H1 (cell line): ENCODE measurements around the gene PKM. TPM values are rescaled to one million over a fixed set of nuclear protein-coding genes. Genes with fewer than 3 reads are reported as not detected.

Experiments used
- CTCF ChIA-PET: fragments of 300-600 bp; sonication (Branson Sonifier 250); formaldehyde crosslinking; loops from one replicate; lab custom pipeline; 2021; ENCODE audit not compliant: partially characterized antibody; lab: Charles Lee
- POLR2A ChIA-PET: fragments of 300-600 bp; sonication (Branson Sonifier 250); formaldehyde crosslinking; loops from one replicate; lab custom pipeline; 2021; ENCODE audit warnings: inconsistent platforms; ENCODE audit not compliant: partially characterized antibody; lab: Charles Lee
- DNase-seq, 2 experiments: peaks; one replicate each; pipeline versions ENCODE4 v3.0.0 to v3.0.0-alpha.2; 2010 to 2022; ENCODE audit warnings: low spot score in 2 of 2, low read depth in 1 of 2, mixed read lengths in 1 of 2
- FAIRE-seq: peaks from 2 replicates; lab custom pipeline; 2011; peaks lifted over from hg19 to GRCh38; lab: Jason Lieb, UNC
- H2AFZ ChIP-seq: 2 replicates; pipeline ENCODE4 v1.8.1; 2012; ENCODE audit warnings: low read length, inconsistent platforms
- H2AK5ac ChIP-seq: 2 replicates; pipeline ENCODE4 v1.6.1; 2013; ENCODE audit warnings: low read depth, low read length
- H2BK120ac ChIP-seq: replicated peaks from 2 replicates; pipeline ENCODE3; 2013; ENCODE audit warnings: low read depth, low read length, inconsistent platforms
- H2BK12ac ChIP-seq: 2 replicates; pipeline ENCODE4 v1.6.1; 2013; ENCODE audit warnings: low read depth, low read length
- H2BK15ac ChIP-seq: 2 replicates; pipeline ENCODE4 v1.6.1; 2013; ENCODE audit warnings: low read length
- H2BK20ac ChIP-seq: 2 replicates; pipeline ENCODE4 v1.6.1; 2013; ENCODE audit warnings: low read length
- H2BK5ac ChIP-seq: 2 replicates; pipeline ENCODE4 v1.6.1; 2013; ENCODE audit warnings: low read depth, low read length
- H3K14ac ChIP-seq: 2 replicates; pipeline ENCODE4 v1.6.1; 2013; ENCODE audit warnings: inconsistent platforms; ENCODE audit not compliant: insufficient read length
- H3K18ac ChIP-seq: 2 replicates; pipeline ENCODE4 v1.6.1; 2013; ENCODE audit warnings: low read length; ENCODE audit errors: extremely low read depth
- H3K23ac ChIP-seq: 2 replicates; pipeline ENCODE4 v1.6.1; 2013; ENCODE audit warnings: inconsistent platforms; ENCODE audit not compliant: insufficient read length
- H3K23me2 ChIP-seq: 2 replicates; pipeline ENCODE4 v1.6.1; 2013; ENCODE audit warnings: low read depth, low read length
- H3K27ac ChIP-seq: 2 replicates; pipeline ENCODE4 v1.6.1; 2011; ENCODE audit warnings: low read depth, low read length, inconsistent platforms
- H3K27me3 ChIP-seq, 4 experiments: replicated peaks in 1 of 4; 1 replicate in 1 of 4; 2 replicates in 3 of 4; pipeline versions ENCODE4 v1.6.1 to v1.8.1; 2011 to 2013; ENCODE audit warnings: low read length in 3 of 4, mild to moderate bottlenecking in 3 of 4, inconsistent platforms in 2 of 4, mixed read lengths in 2 of 4, moderate library complexity in 1 of 4; ENCODE audit not compliant: control insufficient read depth in 3 of 4, insufficient read depth in 3 of 4; ENCODE audit errors: extremely low read depth in 1 of 4
- H3K36me3 ChIP-seq, 4 experiments: 2 replicates each; pipeline versions ENCODE4 v1.6.1 to v1.8.1; 2011 to 2013; ENCODE audit warnings: mild to moderate bottlenecking in 4 of 4, low read length in 3 of 4, moderate library complexity in 2 of 4, control low read depth in 1 of 4, inconsistent platforms in 1 of 4; ENCODE audit not compliant: insufficient read depth in 4 of 4, control insufficient read depth in 2 of 4
- H3K4ac ChIP-seq: replicated peaks from 2 replicates; pipeline ENCODE3; 2013; ENCODE audit warnings: low read length, low read depth, mixed read lengths, inconsistent platforms; ENCODE audit not compliant: insufficient read length
- H3K4me1 ChIP-seq, 4 experiments: replicated peaks in 1 of 4; 1 replicate in 1 of 4; 2 replicates in 3 of 4; pipeline versions ENCODE4 v1.6.1 to v1.8.1; 2011 to 2013; ENCODE audit warnings: low read length in 3 of 4, inconsistent platforms in 2 of 4, mixed read lengths in 1 of 4; ENCODE audit not compliant: insufficient read depth in 4 of 4, control insufficient read depth in 3 of 4
- H3K4me2 ChIP-seq, 2 experiments: 2 replicates each; pipeline versions ENCODE4 v1.6.1 to v1.8.1; 2011 to 2013; ENCODE audit warnings: low read depth in 2 of 2, low read length in 2 of 2, control low read depth in 1 of 2, inconsistent platforms in 1 of 2, mild to moderate bottlenecking in 1 of 2; ENCODE audit not compliant: insufficient read depth in 1 of 2
- H3K4me3 ChIP-seq, 4 experiments: fragments of 200-600, 300-600 bp in 1 of 4; sonication (generic), shearing (Covaris generic), sonication (Bioruptor Twin) in 1 of 4; 2 replicates each; pipeline versions ENCODE4 v1.5.1 to v1.8.1; 2011 to 2016; ENCODE audit warnings: low read length in 4 of 4, low read depth in 3 of 4, control low read depth in 2 of 4, inconsistent platforms in 2 of 4, mild to moderate bottlenecking in 2 of 4, mixed read lengths in 1 of 4, moderate library complexity in 1 of 4; ENCODE audit not compliant: insufficient read depth in 2 of 4; ENCODE audit errors: extremely low read depth in 1 of 4
- H3K56ac ChIP-seq: replicated peaks from 2 replicates; pipeline ENCODE3; 2013; ENCODE audit warnings: low read depth, mild to moderate bottlenecking, mixed read lengths, low read length, inconsistent platforms; ENCODE audit not compliant: insufficient read length
- H3K79me1 ChIP-seq: 2 replicates; pipeline ENCODE4 v1.6.1; 2013; ENCODE audit warnings: low read depth, low read length, control low read depth
- H3K79me2 ChIP-seq, 2 experiments: 2 replicates each; pipeline versions ENCODE4 v1.6.1 to v1.8.1; 2012 to 2013; ENCODE audit warnings: low read length in 2 of 2, mild to moderate bottlenecking in 2 of 2, inconsistent platforms in 1 of 2; ENCODE audit not compliant: insufficient read depth in 2 of 2, control insufficient read depth in 1 of 2
- H3K9ac ChIP-seq, 4 experiments: replicated peaks in 1 of 4; 1 replicate in 1 of 4; 2 replicates in 3 of 4; pipeline versions ENCODE4 v1.6.1 to v1.8.1; 2011 to 2013; ENCODE audit warnings: low read depth in 3 of 4, low read length in 3 of 4, control low read depth in 2 of 4, mild to moderate bottlenecking in 2 of 4, moderate library complexity in 2 of 4, inconsistent platforms in 1 of 4; ENCODE audit errors: extremely low read depth in 1 of 4
- H3K9me3 ChIP-seq, 2 experiments: 2 replicates each; pipeline versions ENCODE4 v1.6.1 to v1.8.1; 2012 to 2013; ENCODE audit warnings: mild to moderate bottlenecking in 2 of 2, moderate library complexity in 2 of 2, control low read depth in 1 of 2, inconsistent platforms in 1 of 2, low read depth in 1 of 2, low read length in 1 of 2, mixed read lengths in 1 of 2; ENCODE audit not compliant: insufficient read depth in 2 of 2
- H4K20me1 ChIP-seq, 2 experiments: replicated peaks in 1 of 2; 2 replicates each; pipeline versions ENCODE3 to v1.8.1; 2011 to 2013; ENCODE audit warnings: inconsistent platforms in 2 of 2, low read length in 2 of 2, mild to moderate bottlenecking in 1 of 2; ENCODE audit not compliant: insufficient read depth in 2 of 2, control insufficient read depth in 1 of 2
- H4K5ac ChIP-seq: 2 replicates; pipeline ENCODE4 v1.6.1; 2013; ENCODE audit warnings: low read length, low read depth, mixed read lengths, inconsistent platforms; ENCODE audit not compliant: insufficient read length
- H4K8ac ChIP-seq: 2 replicates; pipeline ENCODE4 v1.8.0; 2013; ENCODE audit warnings: mild to moderate bottlenecking, moderate library complexity, low read length, inconsistent platforms; ENCODE audit not compliant: insufficient read depth; ENCODE audit errors: extremely low read depth
- H4K91ac ChIP-seq: replicated peaks from 2 replicates; pipeline ENCODE3; 2013; ENCODE audit warnings: low read length, mixed read lengths, inconsistent platforms; ENCODE audit not compliant: insufficient read length
- CBX8 ChIP-seq: fragments of 300-800, 300-1000 bp; sonication (generic); IDR thresholded peaks from 2 replicates; pipeline ENCODE4 v1.7.1; 2016; ENCODE audit warnings: low read depth, low read length, borderline replicate concordance
- CHD2 ChIP-seq: IDR thresholded peaks from 2 replicates; pipeline ENCODE4 v1.6.1; 2012; ENCODE audit warnings: low read length, improper control_type of control experiment
- CREB1 ChIP-seq: IDR thresholded peaks from 2 replicates; pipeline ENCODE4 v1.6.1; 2012; ENCODE audit warnings: inconsistent platforms
- EGR1 ChIP-seq: IDR thresholded peaks from 2 replicates; pipeline ENCODE4 v1.6.1; 2011; ENCODE audit warnings: low read depth, low read length, borderline replicate concordance
- HDAC6 ChIP-seq: IDR thresholded peaks from one replicate; pipeline ENCODE4 v1.7.1; 2012; ENCODE audit warnings: low read depth, mild to moderate bottlenecking, inconsistent platforms, low read length, moderate library complexity
- KDM4A ChIP-seq: IDR thresholded peaks from one replicate; pipeline ENCODE4 v1.7.1; 2012; ENCODE audit warnings: low read depth, mild to moderate bottlenecking, moderate library complexity, low read length, inconsistent platforms; ENCODE audit not compliant: severe bottlenecking
- MAFK ChIP-seq: IDR thresholded peaks from 2 replicates; pipeline ENCODE4 v1.6.1; 2012; ENCODE audit warnings: low read depth, mild to moderate bottlenecking, improper control_type of control experiment, low read length
- RNF2 ChIP-seq: fragments of 200-900, 300-1000 bp; sonication (generic); IDR thresholded peaks from 2 replicates; pipeline ENCODE4 v1.7.1; 2016; ENCODE audit warnings: borderline replicate concordance, low read depth, mild to moderate bottlenecking, antibody characterized with exemption, low read length; ENCODE audit not compliant: poor library complexity, severe bottlenecking; ENCODE audit errors: missing control alignments
- SP2 ChIP-seq: IDR thresholded peaks from 2 replicates; pipeline ENCODE4 v1.6.1; 2012; ENCODE audit warnings: mild to moderate bottlenecking, low read length, inconsistent platforms
- SRF ChIP-seq: IDR thresholded peaks from 2 replicates; pipeline ENCODE4 v1.6.1; 2011; ENCODE audit warnings: mild to moderate bottlenecking, low read depth, low read length, moderate library complexity
- TAF7 ChIP-seq: optimal IDR thresholded peaks from 2 replicates; pipeline ENCODE3; 2011; ENCODE audit warnings: low read depth, mild to moderate bottlenecking, inconsistent platforms, low read length, moderate library complexity, borderline replicate concordance
- YY1 ChIP-seq: IDR thresholded peaks from 2 replicates; pipeline ENCODE4 v1.6.1; 2011; ENCODE audit warnings: low read depth, mild to moderate bottlenecking, low read length
- ZNF274 ChIP-seq: IDR thresholded peaks from 2 replicates; pipeline ENCODE4 v1.7.0; 2012; ENCODE audit warnings: low read length, borderline replicate concordance; ENCODE audit errors: extremely low read depth
- WGBS, 2 experiments: shearing (Covaris generic) in 1 of 2; methylation state at CpG; one replicate each; pipeline versions ENCODE4 v1.1.6 to v1.1.7; 2013 to 2015; ENCODE audit warnings: low lambda C conversion rate in 2 of 2, mixed read lengths in 2 of 2, inconsistent platforms in 1 of 2, low coverage in 1 of 2, missing lambda C conversion rate in 1 of 2; ENCODE audit not compliant: insufficient replicate concordance in 2 of 2, insufficient coverage in 1 of 2, insufficient read length in 1 of 2; ENCODE audit errors: extremely low coverage in 1 of 2, missing lambda C conversion rate in 1 of 2; 5-methylcytosine and 5-hydroxymethylcytosine counted together
- polyA plus RNA-seq, 7 experiments: library from polyadenylated mRNA; depleted of rRNA in 3 of 7; stranded (reverse) in 5 of 7; unstranded in 2 of 7; fragments of >200 nt in 5 of 7; fragments of 200-250 nt in 2 of 7; gene quantifications; 1 replicate in 5 of 7; 2 replicates in 1 of 7; 4 replicates in 1 of 7; pipeline versions ENCODE4 v1.2.1 to v1.2.3, GENCODE V29; 2011 to 2013; ENCODE audit warnings: missing spikeins in 2 of 7, mixed read lengths in 2 of 7
- total RNA-seq: library from RNA; stranded (reverse); fragmentation: NEBNext Ultra II Directional; extraction: Animal tissue kit (Norgen Biotek cat#: 25700); gene quantifications from 2 replicates; pipeline ENCODE4 v1.2.1, GENCODE V29; 2021
- TF ChIP-seq, protein P1 (sequence below): IDR thresholded peaks from 2 replicates; pipeline ENCODE4 v1.6.1; 2012; ENCODE audit warnings: inconsistent platforms

PKM gene
- total and polyA plus RNA-seq, 2 of the 8 experiments (the other 6 are each of a cell fraction or from before 2014, with no cell fraction given), result 780 to 856 TPM

DNA sequence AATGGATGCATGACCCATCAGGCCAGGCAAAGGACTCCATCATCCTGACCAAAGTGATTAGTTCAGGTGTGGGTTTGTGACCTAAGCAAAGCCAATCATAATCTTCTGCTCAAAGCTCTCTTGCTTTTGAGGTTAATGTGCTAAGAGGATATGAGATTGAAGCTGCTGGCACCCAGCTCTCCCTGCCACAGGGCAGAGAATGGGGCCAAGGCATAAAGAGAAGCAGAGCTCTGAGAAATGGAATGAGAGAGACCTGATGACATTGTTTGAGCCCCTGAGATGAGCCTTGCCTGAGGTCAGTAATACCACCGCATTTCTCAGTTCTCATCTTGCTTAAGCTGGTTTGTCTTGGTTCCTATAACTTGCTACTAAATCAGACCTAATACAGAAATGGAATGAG is 47.7 kb upstream of the PKM start:
- no peaks in the 10 kb centered on the region for H4K20me1 ChIP-seq
- DNase-seq, result no peak
- no peak overlapping the region for H2BK20ac ChIP-seq
- no peak overlapping the region for H2BK15ac ChIP-seq
- FAIRE-seq, result no peak
- TF ChIP-seq SP2 (no peak), KDM4A (no peak), TAF7 (no peak), RNF2 (no peak), MAFK (no peak), HDAC6 (no peak), YY1 (no peak), ZNF274 (no peak), SRF (no peak), EGR1 (no peak), CREB1 (no peak), CBX8 (no peak), CHD2 (no peak)
- TF ChIP-seq, protein P1, sequence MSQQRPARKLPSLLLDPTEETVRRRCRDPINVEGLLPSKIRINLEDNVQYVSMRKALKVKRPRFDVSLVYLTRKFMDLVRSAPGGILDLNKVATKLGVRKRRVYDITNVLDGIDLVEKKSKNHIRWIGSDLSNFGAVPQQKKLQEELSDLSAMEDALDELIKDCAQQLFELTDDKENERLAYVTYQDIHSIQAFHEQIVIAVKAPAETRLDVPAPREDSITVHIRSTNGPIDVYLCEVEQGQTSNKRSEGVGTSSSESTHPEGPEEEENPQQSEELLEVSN, result no peak
- TF ChIP-seq, all 59 proteins: peak for 0
- Histone ChIP-seq H3K4ac (no peak overlapping the region), H3K79me1 (no peaks in the 10 kb centered on the region), H3K14ac (no peak overlapping the region), H2BK12ac (no peak overlapping the region), H3K27ac (no peak overlapping the region), H4K91ac (no peak overlapping the region), H3K9me3 (no peaks in the 10 kb centered on the region), H3K4me3 (no peak overlapping the region), H3K56ac (no peak overlapping the region), H2BK120ac (no peak overlapping the region), H3K79me2 (no peaks in the 10 kb centered on the region), H2BK5ac (no peak overlapping the region), H3K4me1 (no peaks in the 10 kb centered on the region), H3K4me2 (no peak overlapping the region), H2AFZ (no peak overlapping the region), H3K23ac (no peak overlapping the region), H3K23me2 (no peaks in the 10 kb centered on the region), H2AK5ac (no peak overlapping the region), H3K9ac (no peak overlapping the region), H4K5ac (no peak overlapping the region), H4K8ac (no peak overlapping the region), H3K27me3 (peaks cover 0 to 3% (median 0%) of the 10 kb centered on the region in 4 experiments; a peak in 2 of 7 replicates), H3K36me3 (no peaks in the 10 kb centered on the region), H3K18ac (no peak overlapping the region)
- WGBS, 2 experiments, result 92% methylated on average over 1 of the region's 1 CpG; no CpG with 5 or more reads in 1 of the 2 experiments
- ChIA-PET POLR2A (no interaction called here), CTCF (interaction anchor here (1.0 to 2.6 kb wide), 4 partner anchors 8 to 400 kb away, joined by 3 to 20 read pairs (median 4); no protein-coding TSS in a partner anchor)
